ENCODE data around the gene CSMD2. TPM values are rescaled to one million over a fixed set of nuclear protein-coding genes. Genes with fewer than 3 reads are reported as not detected.
A peak's percentile ranks its signal among the peaks of the same experiment; 100 is the strongest.

Gene CSMD2
- polyA plus RNA-seq, 1 experiment = 2.3 TPM

GRCh38 chr1:33943978-33944377 is 221.1 kb downstream of the CSMD2 start:
- POLR2A ChIA-PET = interaction anchor here (0.5 to 1.2 kb wide), 8 partner anchors 11 to 1614 kb away, joined by 3 to 8 read pairs (median 4); partner anchors contain the start of gene NCDN
- Histone ChIP-seq H3K9me3 (ENCODE audit: control insufficient read depth, insufficient read depth, low read length) (peaks cover 4% of the 10 kb centered on the region), H3K27ac (ENCODE audit: low read depth, low read length) (no peak overlapping the region), H3K27me3 (ENCODE audit: control insufficient read depth, insufficient read depth, low read length) (peaks cover 2% of the 10 kb centered on the region), H3K4me3 (ENCODE audit: low read depth, low read length) (no peak overlapping the region)
- CTCF ChIA-PET = interaction anchor here (0.7 kb wide), 1 partner anchor 30 kb away, joined by 3 read pairs; no protein-coding TSS in a partner anchor
- peak; percentile 72 for DNase-seq (ENCODE audit: low read depth, low spot score)
- TF ChIP-seq, protein P1, sequence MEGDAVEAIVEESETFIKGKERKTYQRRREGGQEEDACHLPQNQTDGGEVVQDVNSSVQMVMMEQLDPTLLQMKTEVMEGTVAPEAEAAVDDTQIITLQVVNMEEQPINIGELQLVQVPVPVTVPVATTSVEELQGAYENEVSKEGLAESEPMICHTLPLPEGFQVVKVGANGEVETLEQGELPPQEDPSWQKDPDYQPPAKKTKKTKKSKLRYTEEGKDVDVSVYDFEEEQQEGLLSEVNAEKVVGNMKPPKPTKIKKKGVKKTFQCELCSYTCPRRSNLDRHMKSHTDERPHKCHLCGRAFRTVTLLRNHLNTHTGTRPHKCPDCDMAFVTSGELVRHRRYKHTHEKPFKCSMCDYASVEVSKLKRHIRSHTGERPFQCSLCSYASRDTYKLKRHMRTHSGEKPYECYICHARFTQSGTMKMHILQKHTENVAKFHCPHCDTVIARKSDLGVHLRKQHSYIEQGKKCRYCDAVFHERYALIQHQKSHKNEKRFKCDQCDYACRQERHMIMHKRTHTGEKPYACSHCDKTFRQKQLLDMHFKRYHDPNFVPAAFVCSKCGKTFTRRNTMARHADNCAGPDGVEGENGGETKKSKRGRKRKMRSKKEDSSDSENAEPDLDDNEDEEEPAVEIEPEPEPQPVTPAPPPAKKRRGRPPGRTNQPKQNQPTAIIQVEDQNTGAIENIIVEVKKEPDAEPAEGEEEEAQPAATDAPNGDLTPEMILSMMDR (IDR thresholded peaks at IDR 0.05; ENCODE audit: low read depth, low read length) = no peak

GRCh38 chr1:33932871-33933270 is 232.2 kb downstream of the CSMD2 start:
- DNase-seq (ENCODE audit: low read depth, low spot score) = no peak
- no peak overlapping the region for H3K4me3 ChIP-seq (ENCODE audit: low read depth, low read length)
- TF ChIP-seq, protein P1 (IDR thresholded peaks at IDR 0.05; ENCODE audit: low read depth, low read length) = no peak
- no peaks in the 10 kb centered on the region for H3K27me3 ChIP-seq (ENCODE audit: control insufficient read depth, insufficient read depth, low read length)
- no peak overlapping the region for H3K27ac ChIP-seq (ENCODE audit: low read depth, low read length)
- peaks cover 1% of the 10 kb centered on the region; the same call in 1 of the 2 replicates for H3K9me3 ChIP-seq (ENCODE audit: control insufficient read depth, insufficient read depth, low read length)
- POLR2A ChIA-PET = interaction anchor here (0.6 kb wide), 1 partner anchor 11 kb away, joined by 8 read pairs; no protein-coding TSS in a partner anchor
- CTCF ChIA-PET = no interaction called here

- ChIA-PET POLR2A (no interaction called here), CTCF (interaction anchor here (0.6 kb wide), 1 partner anchor 202 kb away, joined by 4 read pairs; no protein-coding TSS in a partner anchor)
- Histone ChIP-seq H3K27me3 (ENCODE audit: control insufficient read depth, insufficient read depth, low read length) (no peaks in the 10 kb centered on the region), H3K4me3 (ENCODE audit: low read depth, low read length) (no peak overlapping the region), H3K9me3 (ENCODE audit: control insufficient read depth, insufficient read depth, low read length) (peaks cover 2% of the 10 kb centered on the region), H3K27ac (ENCODE audit: low read depth, low read length) (no peak overlapping the region)
- DNase-seq (ENCODE audit: low read depth, low spot score) = no peak
- TF ChIP-seq, protein P1 (IDR thresholded peaks at IDR 0.05; ENCODE audit: low read depth, low read length) = no peak
Measured at GRCh38 chr1:33931111-33931475, 233.9 kb downstream of the CSMD2 start.

DNA sequence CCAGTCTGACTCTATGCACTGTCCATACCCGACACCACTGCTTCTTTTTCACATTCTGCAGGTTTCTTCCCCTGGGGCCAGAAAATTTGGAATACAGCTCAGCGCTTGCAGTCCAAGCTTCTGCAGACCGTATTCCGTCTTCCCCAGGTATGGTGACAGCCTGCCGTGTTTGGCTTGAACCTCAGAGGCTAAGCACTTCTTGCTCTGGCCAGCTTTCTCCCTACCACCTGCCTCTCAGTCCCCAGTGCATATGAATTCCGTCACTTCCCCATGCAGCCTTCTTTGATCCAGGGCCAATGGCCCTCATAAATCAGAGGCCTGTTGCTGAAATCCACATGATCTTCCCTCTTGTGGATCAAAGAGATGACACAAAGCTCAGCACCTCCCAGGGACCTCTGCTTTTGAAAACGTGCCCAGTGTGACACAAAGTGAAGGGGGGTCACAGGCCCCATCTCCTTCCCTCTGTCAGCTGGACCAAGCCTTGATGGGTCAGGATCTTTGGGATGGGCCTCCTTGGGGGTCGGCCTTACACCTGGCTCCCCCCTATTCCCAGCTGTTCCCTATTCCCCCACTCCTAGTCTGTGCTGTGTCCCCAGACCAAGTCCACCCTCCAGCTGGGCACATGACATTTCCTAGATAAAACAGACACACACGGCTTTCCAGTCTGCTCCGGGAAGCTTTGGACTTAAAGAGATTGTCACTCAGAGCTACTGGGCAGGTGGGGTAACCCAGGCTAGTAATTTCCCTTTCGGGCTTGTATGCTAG is 234.5 kb downstream of the CSMD2 start:
- CTCF ChIA-PET = interaction anchor here (0.6 kb wide), 1 partner anchor 203 kb away, joined by 4 read pairs; no protein-coding TSS in a partner anchor
- Histone ChIP-seq H3K9me3 (ENCODE audit: control insufficient read depth, insufficient read depth, low read length) (peaks cover 2% of the 10 kb centered on the region), H3K27me3 (ENCODE audit: control insufficient read depth, insufficient read depth, low read length) (no peaks in the 10 kb centered on the region), H3K27ac (ENCODE audit: low read depth, low read length) (no peak overlapping the region), H3K4me3 (ENCODE audit: low read depth, low read length) (no peak overlapping the region)
- DNase-seq (ENCODE audit: low read depth, low spot score) = no peak
- TF ChIP-seq, protein P1 (IDR thresholded peaks at IDR 0.05; ENCODE audit: low read depth, low read length) = no peak
- POLR2A ChIA-PET = no interaction called here

- ChIA-PET CTCF (no interaction called here), POLR2A (no interaction called here)
- TF ChIP-seq, protein P1 (IDR thresholded peaks at IDR 0.05; ENCODE audit: low read depth, low read length) = no peak
- peak; percentile 13 for DNase-seq (ENCODE audit: low read depth, low spot score)
- Histone ChIP-seq H3K4me3 (ENCODE audit: low read depth, low read length) (no peak overlapping the region), H3K27ac (ENCODE audit: low read depth, low read length) (no peak overlapping the region), H3K9me3 (ENCODE audit: control insufficient read depth, insufficient read depth, low read length) (peaks cover 2% of the 10 kb centered on the region), H3K27me3 (ENCODE audit: control insufficient read depth, insufficient read depth, low read length) (no peaks in the 10 kb centered on the region)
Measured at GRCh38 chr1:33928251-33928650, 236.8 kb downstream of the CSMD2 start.
